RWPE1 (cell line): ENCODE measurements around the gene HCN4.

Experiments
- CTCF ChIA-PET: fragments of 350-600 bp; sonication (Branson Sonifier 250); formaldehyde crosslinking; extraction: SDS; loops from one replicate; lab custom pipeline; 2021; lab: Yijun Ruan, JAX
- POLR2A ChIA-PET: fragments of 400-600 bp; formaldehyde crosslinking; extraction: SDS; loops from one replicate; lab custom pipeline; 2020; ENCODE audit warnings: antibody characterized with exemption; ENCODE audit not compliant: low non-redundant PET; lab: Yijun Ruan, JAX
- DNase-seq: peaks from one replicate; pipeline ENCODE4 v3.0.0; 2012; ENCODE audit warnings: low spot score
- H3K27ac ChIP-seq: fragments of 450-650 bp; 2 replicates; pipeline ENCODE4 v1.5.1; 2017
- TF ChIP-seq, protein P1 (sequence below): fragments of 450-650 bp; conservative IDR thresholded peaks from 2 replicates; pipeline ENCODE4 v1.5.1; 2017; ENCODE audit warnings: low read depth, mild to moderate bottlenecking

HCN4 gene

DNA sequence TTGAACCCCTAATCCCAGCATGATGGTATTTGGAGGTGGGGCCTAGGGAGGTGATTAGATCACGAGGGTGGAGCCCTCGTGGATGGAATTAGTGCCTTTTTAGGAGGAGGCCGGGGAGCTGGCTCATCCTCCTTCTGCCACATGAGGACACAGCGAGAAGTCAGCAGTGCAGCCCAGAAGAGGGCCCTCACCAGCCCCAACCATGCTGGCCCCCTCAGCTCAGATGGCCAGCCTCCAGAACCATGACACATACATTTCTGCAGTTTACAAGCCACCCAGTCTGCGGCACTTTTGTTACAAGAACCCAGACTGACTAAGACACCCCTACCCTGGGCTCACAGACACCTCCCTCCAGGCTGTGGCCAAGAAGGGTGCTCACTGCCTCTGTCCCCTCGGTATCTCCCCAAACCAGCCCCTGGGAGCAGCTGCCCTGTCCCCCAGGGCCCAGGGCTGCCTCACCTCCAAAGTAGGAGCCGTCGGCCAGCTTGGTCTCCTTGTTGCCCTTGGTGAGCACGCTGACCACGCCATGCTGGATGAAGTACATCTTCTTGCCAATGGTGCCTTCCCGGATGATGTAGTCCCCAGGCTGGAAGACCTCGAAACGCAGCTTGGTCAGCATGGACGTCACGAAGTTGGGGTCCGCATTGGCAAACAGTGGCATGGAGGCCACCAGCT lies 44.1 kb downstream of the HCN4 start:
- TF ChIP-seq, protein P1, sequence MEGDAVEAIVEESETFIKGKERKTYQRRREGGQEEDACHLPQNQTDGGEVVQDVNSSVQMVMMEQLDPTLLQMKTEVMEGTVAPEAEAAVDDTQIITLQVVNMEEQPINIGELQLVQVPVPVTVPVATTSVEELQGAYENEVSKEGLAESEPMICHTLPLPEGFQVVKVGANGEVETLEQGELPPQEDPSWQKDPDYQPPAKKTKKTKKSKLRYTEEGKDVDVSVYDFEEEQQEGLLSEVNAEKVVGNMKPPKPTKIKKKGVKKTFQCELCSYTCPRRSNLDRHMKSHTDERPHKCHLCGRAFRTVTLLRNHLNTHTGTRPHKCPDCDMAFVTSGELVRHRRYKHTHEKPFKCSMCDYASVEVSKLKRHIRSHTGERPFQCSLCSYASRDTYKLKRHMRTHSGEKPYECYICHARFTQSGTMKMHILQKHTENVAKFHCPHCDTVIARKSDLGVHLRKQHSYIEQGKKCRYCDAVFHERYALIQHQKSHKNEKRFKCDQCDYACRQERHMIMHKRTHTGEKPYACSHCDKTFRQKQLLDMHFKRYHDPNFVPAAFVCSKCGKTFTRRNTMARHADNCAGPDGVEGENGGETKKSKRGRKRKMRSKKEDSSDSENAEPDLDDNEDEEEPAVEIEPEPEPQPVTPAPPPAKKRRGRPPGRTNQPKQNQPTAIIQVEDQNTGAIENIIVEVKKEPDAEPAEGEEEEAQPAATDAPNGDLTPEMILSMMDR = no peak
- no peak for DNase-seq
- no peak overlapping the region for H3K27ac ChIP-seq
- CTCF ChIA-PET = interaction anchor here (0.6 kb wide), 1 partner anchor 109 kb away, joined by 3 read pairs; no protein-coding TSS in a partner anchor
- POLR2A ChIA-PET = no interaction called here

DNA sequence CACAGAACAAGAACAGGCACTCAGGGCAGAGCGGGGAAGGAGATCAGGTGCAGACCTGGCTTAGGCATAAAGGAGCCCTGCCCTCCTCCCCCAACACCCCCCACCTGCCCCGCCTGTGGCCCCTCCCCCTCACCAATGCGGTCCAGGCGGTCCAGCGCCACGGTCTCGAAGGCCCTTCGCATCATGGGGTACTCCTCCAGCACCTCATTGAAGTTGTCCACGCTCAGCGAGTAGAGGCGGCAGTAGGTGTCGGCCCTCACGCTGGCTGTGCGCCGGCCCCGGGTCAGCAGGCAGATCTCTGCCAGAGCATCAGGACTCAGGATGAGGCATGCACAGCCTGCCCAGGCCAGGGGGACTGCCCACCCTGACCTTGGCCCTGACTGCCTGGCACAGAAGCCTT lies 44.8 kb downstream of the HCN4 start:
- ChIA-PET CTCF (no interaction called here), POLR2A (no interaction called here)
- DNase-seq = no peak
- TF ChIP-seq, protein P1 = no peak
- H3K27ac ChIP-seq = no peak overlapping the region

DNA sequence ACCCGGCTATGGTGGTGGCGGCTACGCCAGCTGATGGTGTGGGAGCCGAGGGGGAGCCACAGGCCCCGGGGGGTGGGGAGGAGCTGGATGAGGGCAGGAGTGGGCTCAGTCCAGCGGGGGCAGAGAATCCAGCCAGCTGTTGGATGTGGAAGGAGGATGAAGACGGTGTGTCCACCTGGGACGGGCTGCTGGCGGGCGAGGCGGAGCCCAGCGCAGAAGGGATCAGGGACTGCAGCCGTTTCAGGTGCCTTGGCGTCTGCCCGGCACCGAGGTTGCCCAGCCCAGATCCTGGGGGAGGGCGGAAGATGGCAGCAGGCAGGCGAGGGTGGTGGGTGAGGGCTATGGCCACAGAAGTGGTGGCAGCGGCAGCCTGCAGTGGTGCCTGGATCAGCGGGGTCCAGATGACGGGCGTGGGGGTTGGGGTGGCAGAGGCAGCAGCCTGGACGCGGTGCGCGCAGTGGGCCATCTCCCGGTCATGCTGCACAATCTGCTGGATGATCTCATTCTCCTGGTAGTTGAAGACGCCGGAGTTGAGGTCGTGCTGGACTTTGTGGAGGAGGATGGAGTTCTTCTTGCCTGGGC lies 45.3 kb downstream of the HCN4 start:
- ChIA-PET CTCF (no interaction called here), POLR2A (no interaction called here)
- no peak for DNase-seq
- TF ChIP-seq, protein P1 = no peak
- no peak overlapping the region for H3K27ac ChIP-seq

DNA sequence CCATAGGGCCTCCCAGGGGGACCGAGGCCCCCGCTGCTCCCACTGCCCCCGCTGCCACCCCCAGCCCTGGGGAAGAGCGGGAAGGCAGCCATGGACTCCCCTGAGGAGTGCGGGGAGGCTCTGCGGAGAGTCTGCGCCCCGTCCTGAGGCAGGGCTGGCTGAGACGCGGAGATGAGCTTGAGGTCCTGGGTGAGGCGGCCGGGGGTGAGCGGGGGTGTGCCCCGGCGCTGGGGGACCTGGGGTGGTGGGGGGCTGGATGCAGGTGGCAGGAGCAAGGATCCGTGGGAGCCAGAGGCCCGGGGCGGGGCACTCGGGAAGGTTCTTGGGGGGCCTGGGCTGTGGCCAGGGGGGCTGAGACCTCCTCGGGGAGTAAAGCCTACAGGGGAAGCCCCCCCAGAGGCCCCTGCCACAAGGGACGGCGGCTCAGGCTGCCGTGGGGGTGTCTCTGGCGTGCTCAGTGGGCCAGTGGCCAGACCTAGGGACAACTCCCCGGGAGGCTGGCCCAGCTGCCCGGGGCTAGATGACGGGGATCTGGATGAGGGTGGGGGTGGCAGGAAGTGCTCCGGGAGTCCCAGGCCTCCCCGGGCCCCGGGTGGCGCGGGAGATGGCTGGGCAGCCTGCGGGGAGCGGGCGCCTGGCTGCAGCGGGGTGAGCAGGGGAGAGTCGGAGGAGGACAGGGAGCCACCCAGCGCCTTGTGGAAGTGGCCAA lies 45.9 kb downstream of the HCN4 start:
- DNase-seq = no peak
- CTCF ChIA-PET = no interaction called here
- H3K27ac ChIP-seq = no peak overlapping the region
- TF ChIP-seq, protein P1 = no peak
- POLR2A ChIA-PET = no interaction called here

DNA sequence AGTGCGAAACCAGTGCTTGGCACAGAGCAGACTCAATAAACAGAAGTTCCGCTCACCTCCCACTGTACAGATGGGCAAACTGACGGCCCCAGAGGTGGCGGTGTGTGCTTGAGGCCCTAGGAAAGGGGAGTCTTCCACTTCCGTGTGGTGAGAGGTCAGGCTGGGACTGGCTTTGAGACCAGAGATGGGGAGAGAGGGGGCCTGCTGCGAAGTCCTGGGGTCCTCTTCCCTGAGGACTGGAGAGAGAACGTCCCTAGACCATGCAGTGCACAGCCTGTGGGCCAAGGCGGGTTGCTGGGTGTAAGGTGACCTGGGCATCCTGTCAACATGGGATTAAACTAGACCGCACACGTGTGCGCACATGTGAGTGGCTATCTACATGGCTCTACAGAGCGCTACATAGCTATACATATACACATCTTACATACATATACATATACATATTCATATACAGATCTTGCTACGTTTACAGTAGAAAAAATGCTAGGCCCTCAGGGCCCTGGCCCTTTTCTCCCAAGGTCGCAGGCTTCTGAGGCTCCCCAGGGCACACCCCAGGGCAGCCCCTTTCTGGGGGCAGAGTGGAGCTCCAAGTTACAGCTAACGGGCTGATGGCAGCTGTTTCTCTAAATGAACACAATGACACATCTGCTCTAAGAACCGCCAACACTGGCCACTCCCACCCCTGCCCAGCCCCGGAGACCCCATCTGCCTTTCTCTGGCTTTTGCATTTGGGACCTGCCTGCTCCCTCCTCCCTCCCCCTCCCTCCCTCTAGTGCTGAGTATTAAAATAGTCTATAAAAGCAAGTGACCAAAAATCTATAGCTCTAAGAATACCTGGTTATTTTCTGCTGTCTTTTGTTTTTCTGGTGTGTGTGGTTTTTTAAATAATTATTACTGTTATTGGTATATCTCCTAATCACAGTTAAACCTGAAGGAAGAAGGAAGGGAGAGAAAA lies 47.0 kb downstream of the HCN4 start:
- H3K27ac ChIP-seq = no peak overlapping the region
- no peak for DNase-seq
- ChIA-PET POLR2A (no interaction called here), CTCF (no interaction called here)
- TF ChIP-seq, protein P1 = no peak
